GM12878 (cell line): ENCODE data around the gene COL4A2. TPM values are rescaled to one million over a fixed set of nuclear protein-coding genes. Genes with fewer than 3 reads are reported as not detected.

Source experiments
- ATAC-seq: fragments of 200-7000 bp; cut with Tn5 transposase; 3 replicates; pipeline ENCODE4 v1.9.1; 2020; ENCODE audit warnings: mild to moderate bottlenecking, moderate library complexity
- BruUV-seq: library from RNA; stranded (reverse); fragments of 400-500 nt; replicated peaks from 2 replicates; lab custom pipeline; 2021; lab: Mats Ljungman, UMichigan
- CTCF ChIA-PET: fragments of 300-600 bp; sonication (Branson Sonifier 250); formaldehyde crosslinking; extraction: SDS; loops from one replicate; lab custom pipeline; 2021; ENCODE audit warnings: inconsistent platforms; lab: Yijun Ruan, JAX
- POLR2A ChIA-PET: fragments of 350-600 bp; formaldehyde crosslinking; extraction: SDS; loops from one replicate; lab custom pipeline; 2021; ENCODE audit warnings: inconsistent platforms; lab: Charles Lee
- RAD21 ChIA-PET: fragments of 300-600 bp; sonication (Branson Sonifier 250); formaldehyde crosslinking; loops from one replicate; lab custom pipeline; 2023; ENCODE audit warnings: antibody characterized with exemption; ENCODE audit not compliant: unreplicated experiment; lab: Charles Lee
- SMC1A ChIA-PET: fragments of 300-600 bp; sonication (Branson Sonifier 250); formaldehyde crosslinking; loops from one replicate; lab custom pipeline; 2023; ENCODE audit not compliant: unreplicated experiment, uncharacterized antibody; lab: Charles Lee
- DNase-seq: peaks from one replicate; pipeline ENCODE4 v3.0.0-alpha.2; 2011; ENCODE audit warnings: low read depth, low spot score
- FAIRE-seq: peaks from 3 replicates; lab custom pipeline; 2011; peaks lifted over from hg19 to GRCh38; lab: Jason Lieb, UNC
- H2AFZ ChIP-seq: 2 replicates; pipeline ENCODE4 v1.6.0; 2011; ENCODE audit warnings: low read depth, low read length, control low read depth; ENCODE audit not compliant: control insufficient read depth
- H3K27ac ChIP-seq: 2 replicates; pipeline ENCODE4 v1.5.1; 2011; ENCODE audit warnings: control low read depth; ENCODE audit not compliant: control insufficient read depth, insufficient read depth
- H3K27me3 ChIP-seq, 2 experiments: replicated peaks in 1 of 2; 2 replicates each; pipeline versions ENCODE4 v1.6.0 to v1.6.1; 2011; ENCODE audit warnings: low read length in 1 of 2; ENCODE audit not compliant: control insufficient read depth in 2 of 2, insufficient read depth in 2 of 2
- H3K36me3 ChIP-seq, 2 experiments: 2 replicates each; pipeline ENCODE4 v1.5.1; 2011; ENCODE audit warnings: low read length in 1 of 2; ENCODE audit not compliant: control insufficient read depth in 2 of 2, insufficient read depth in 2 of 2
- H3K4me1 ChIP-seq: 2 replicates; pipeline ENCODE4 v1.6.1; 2011; ENCODE audit warnings: mild to moderate bottlenecking, low read length, moderate library complexity, mixed read lengths; ENCODE audit not compliant: control insufficient read depth, insufficient read depth
- H3K4me2 ChIP-seq: 2 replicates; pipeline ENCODE4 v1.6.0; 2011; ENCODE audit warnings: control low read depth; ENCODE audit not compliant: control insufficient read depth, insufficient read depth
- H3K4me3 ChIP-seq: fragments of 200-600 bp; sonication (generic); 2 replicates; pipeline ENCODE4 v1.5.1; 2016
- H3K79me2 ChIP-seq: 2 replicates; pipeline ENCODE4 v1.6.0; 2011; ENCODE audit warnings: low read length; ENCODE audit not compliant: control insufficient read depth, insufficient read depth
- H3K9ac ChIP-seq: 2 replicates; pipeline ENCODE4 v1.8.0; 2011; ENCODE audit warnings: low read length, control low read depth, mixed read lengths; ENCODE audit not compliant: control insufficient read depth, insufficient read depth
- H3K9me3 ChIP-seq: replicated peaks from 3 replicates; pipeline ENCODE4 v1.5.1; 2011; ENCODE audit warnings: mild to moderate bottlenecking, low read length; ENCODE audit not compliant: control insufficient read depth, insufficient read depth
- H4K20me1 ChIP-seq: 2 replicates; pipeline ENCODE4 v1.6.0; 2011; ENCODE audit not compliant: control insufficient read depth, insufficient read depth
- ATF7 ChIP-seq: fragments of 450-650 bp; IDR thresholded peaks from 2 replicates; pipeline ENCODE4 v1.6.1; 2016; ENCODE audit warnings: low read depth, mild to moderate bottlenecking
- BMI1 ChIP-seq: fragments of 450-650 bp; IDR thresholded peaks from 2 replicates; pipeline ENCODE4 v1.6.1; 2016; ENCODE audit warnings: mild to moderate bottlenecking, moderate library complexity, borderline replicate concordance
- CHD1 ChIP-seq: IDR thresholded peaks from 2 replicates; pipeline ENCODE4 v1.6.1; 2012; ENCODE audit warnings: low read depth, low read length, improper control_type of control experiment
- KDM1A ChIP-seq: fragments of 200-600 bp; sonication (generic); IDR thresholded peaks from 2 replicates; pipeline ENCODE4 v1.6.1; 2016; ENCODE audit warnings: borderline replicate concordance
- MEF2A ChIP-seq: IDR thresholded peaks from 2 replicates; pipeline ENCODE4 v1.6.1; 2011; ENCODE audit warnings: low read depth, mild to moderate bottlenecking, low read length, moderate library complexity; ENCODE audit not compliant: insufficient read depth
- MTA2 ChIP-seq: fragments of 450-650 bp; IDR thresholded peaks from 2 replicates; pipeline ENCODE4 v1.6.1; 2016; ENCODE audit warnings: low read depth, mild to moderate bottlenecking, moderate library complexity
- NFYB ChIP-seq: IDR thresholded peaks from 2 replicates; pipeline ENCODE4 v1.6.1; 2011; ENCODE audit warnings: low read depth, mild to moderate bottlenecking, low read length, improper control_type of control experiment, moderate library complexity; ENCODE audit not compliant: insufficient read depth
- NKRF ChIP-seq: fragments of 450-650 bp; conservative IDR thresholded peaks from 2 replicates; pipeline ENCODE4 v1.6.1; 2017; ENCODE audit warnings: mild to moderate bottlenecking, moderate library complexity
- NR2C2 ChIP-seq: IDR thresholded peaks from 2 replicates; pipeline ENCODE4 v1.6.1; 2011; ENCODE audit warnings: borderline replicate concordance, low read depth; ENCODE audit not compliant: control insufficient read depth, insufficient read length
- NR2F1 ChIP-seq: fragments of 450-650 bp; conservative IDR thresholded peaks from 2 replicates; pipeline ENCODE4 v1.6.1; 2017; ENCODE audit warnings: mild to moderate bottlenecking
- SREBF1 ChIP-seq: IDR thresholded peaks from 2 replicates; pipeline ENCODE4 v1.6.1; 2012; ENCODE audit warnings: mild to moderate bottlenecking, low read length
- SUZ12 ChIP-seq: fragments of 200-600 bp; sonication (generic); IDR thresholded peaks from one replicate; pipeline ENCODE4 v1.6.1; 2018; ENCODE audit warnings: antibody characterized with exemption, mild to moderate bottlenecking; ENCODE audit not compliant: unreplicated experiment
- TARDBP ChIP-seq: IDR thresholded peaks from 2 replicates; pipeline ENCODE4 v1.6.1; 2016; ENCODE audit warnings: borderline replicate concordance
- ZBTB33 ChIP-seq: fragments of 450-650 bp; IDR thresholded peaks from 2 replicates; pipeline ENCODE4 v1.6.1; 2017; ENCODE audit warnings: mild to moderate bottlenecking
- ZNF217 ChIP-seq: fragments of 450-650 bp; IDR thresholded peaks from 2 replicates; pipeline ENCODE4 v1.6.1; 2017; ENCODE audit warnings: antibody characterized with exemption, mild to moderate bottlenecking
- ZNF274 ChIP-seq: IDR thresholded peaks from one replicate; pipeline ENCODE4 v1.8.0; 2011; ENCODE audit not compliant: insufficient read length, insufficient read depth
- ZNF384 ChIP-seq: IDR thresholded peaks from 2 replicates; pipeline ENCODE4 v1.6.1; 2012; ENCODE audit warnings: low read depth, mild to moderate bottlenecking, low read length, improper control_type of control experiment, borderline replicate concordance
- ZZZ3 ChIP-seq: IDR thresholded peaks from 2 replicates; pipeline ENCODE4 v1.6.1; 2011; ENCODE audit warnings: low read depth; ENCODE audit not compliant: control insufficient read depth, insufficient read length
- in situ Hi-C: fragments of 300-500 bp; cut with MboI; formaldehyde crosslinking; loops from 9 replicates; pipeline ENCODE4 v1.14.3; 2018; ENCODE audit warnings: mixed read lengths
- intact Hi-C: fragments of 100-400 bp; cut with micrococcal nuclease; formaldehyde crosslinking; loops from one replicate; pipeline ENCODE4 v1.14.2; 2022; ENCODE audit not compliant: unreplicated experiment
- polyA plus RNA-seq, 11 experiments: library from polyadenylated mRNA; depleted of rRNA in 4 of 11; unstranded in 6 of 11; stranded (reverse) in 5 of 11; fragments of >200 nt; fragmentation: Nextera tagmentation in 4 of 11; fragmentation: Illumina TruSeq in 1 of 11; extraction: Ambion mirVana in 4 of 11; extraction: Trizol in 1 of 11; gene quantifications; 1 replicate in 1 of 11; 2 replicates in 10 of 11; pipeline versions ENCODE4 v1.2.1 to v1.2.3, GENCODE V29; 2011 to 2016; ENCODE audit warnings: inconsistent platforms in 2 of 11, missing spikeins in 2 of 11, low read depth in 1 of 11
- total RNA-seq, 4 experiments: library from RNA; depleted of rRNA in 3 of 4; stranded (reverse); fragments of >200 nt in 3 of 4; fragmentation: Illumina TruSeq in 1 of 4; extraction: Trizol in 1 of 4; gene quantifications; 2 replicates each; pipeline versions ENCODE4 v1.2.1 to v1.2.3, GENCODE V29; 2013 to 2021

The COL4A2 gene
- total and polyA plus RNA-seq, 10 of the 15 experiments (the other 5 are each of a cell fraction or from before 2014, with no cell fraction given) = 0.16 to 1.6 (median 0.62) TPM; not detected in 3

GRCh38 chr13:110371550-110372465 lies 64.7 kb downstream of the COL4A2 start (continued):
- TF ChIP-seq ZBTB33 = no peak

GRCh38 chr13:110372676-110373075 lies 65.6 kb downstream of the COL4A2 start:
- DNase-seq (no peak), FAIRE-seq (no peak), ATAC-seq (0 out of 3 replicates have a peak, but pooled peaks have one; percentile 9)
- Histone ChIP-seq H2AFZ (no peak overlapping the region), H3K9me3 (no peaks in the 10 kb centered on the region), H3K36me3 (no peaks in the 10 kb centered on the region), H3K4me3 (no peak overlapping the region), H3K4me1 (no peaks in the 10 kb centered on the region), H3K9ac (no peak overlapping the region), H3K4me2 (no peak overlapping the region), H3K27me3 (no peaks in the 10 kb centered on the region), H3K27ac (no peak overlapping the region), H3K79me2 (no peaks in the 10 kb centered on the region), H4K20me1 (no peaks in the 10 kb centered on the region)
- ChIA-PET POLR2A (interaction anchor here (0.9 to 2.0 kb wide), 5 partner anchors 12 to 88 kb away, joined by 3 to 5 read pairs (median 3); no protein-coding TSS in a partner anchor), RAD21 (interaction anchor here (0.8 to 3.8 kb wide), 9 partner anchors 7 to 1210 kb away, joined by 3 to 20 read pairs (median 5); no protein-coding TSS in a partner anchor), SMC1A (interaction anchor here (0.9 to 6.9 kb wide), 16 partner anchors 9 to 446 kb away, joined by 3 to 43 read pairs (median 4); no protein-coding TSS in a partner anchor), CTCF (interaction anchor here (0.7 to 5.4 kb wide), 10 partner anchors 9 to 125 kb away, joined by 3 to 31 read pairs (median 4); no protein-coding TSS in a partner anchor)
- intact Hi-C loops (loop anchor here (5.0 kb wide), 1 partner anchor 40 kb away; no protein-coding TSS in a partner anchor), in situ Hi-C loops (no loop called here)
- no TSS peak for BruUV-seq
- TF ChIP-seq ZZZ3 = no peak
- no peak for TF ChIP-seq KDM1A
- TF ChIP-seq SUZ12 = no peak
- TF ChIP-seq NR2F1 = no peak
- no peak for TF ChIP-seq NR2C2
- no peak for TF ChIP-seq SREBF1
- TF ChIP-seq MTA2 = no peak
- TF ChIP-seq MEF2A = no peak
- no peak for TF ChIP-seq CHD1
- TF ChIP-seq NFYB = no peak
- no peak for TF ChIP-seq BMI1
- TF ChIP-seq ZNF217 = no peak
- no peak for TF ChIP-seq ZNF384
- no peak for TF ChIP-seq ZNF274
- TF ChIP-seq TARDBP = no peak
- no peak for TF ChIP-seq NKRF
- TF ChIP-seq ATF7 = no peak
